LNCaP clone FGC (cell line): ENCODE measurements around the gene CFAP100.

Experiments used
- DNase-seq: peaks from one replicate; pipeline ENCODE4 v3.0.0-alpha.2; 2011; ENCODE audit warnings: low read depth
- H3K4me3 ChIP-seq: 2 replicates; pipeline ENCODE4 v1.5.1; 2011; ENCODE audit warnings: mild to moderate bottlenecking, low read depth, low read length, control low read depth
- CTCF ChIP-seq: IDR thresholded peaks from 2 replicates; pipeline ENCODE4 v1.5.1; 2012; ENCODE audit warnings: mild to moderate bottlenecking; ENCODE audit not compliant: control insufficient read depth, insufficient read depth; ENCODE audit errors: extremely low read depth

The CFAP100 gene

GRCh38 chr3:126438746-126439145 lies 44.0 kb downstream of the CFAP100 start:
- TF ChIP-seq CTCF = no peak
- no peak overlapping the region for H3K4me3 ChIP-seq
- DNase-seq = no peak

GRCh38 chr3:126439346-126439967 lies 44.7 kb downstream of the CFAP100 start:
- H3K4me3 ChIP-seq = no peak overlapping the region
- DNase-seq = no peak
- no peak for TF ChIP-seq CTCF

- no peak overlapping the region for H3K4me3 ChIP-seq
- no peak for TF ChIP-seq CTCF
- DNase-seq = no peak
Measured at GRCh38 chr3:126439968-126440708, 45.4 kb downstream of the CFAP100 start.

- no peak for DNase-seq
- no peak overlapping the region for H3K4me3 ChIP-seq
- TF ChIP-seq CTCF = no peak
Measured at GRCh38 chr3:126440709-126440995, 45.9 kb downstream of the CFAP100 start.

GRCh38 chr3:126441256-126441880 lies 46.7 kb downstream of the CFAP100 start:
- no peak overlapping the region for H3K4me3 ChIP-seq
- no peak for TF ChIP-seq CTCF
- no peak for DNase-seq

GRCh38 chr3:126442094-126442855 lies 47.6 kb downstream of the CFAP100 start:
- no peak for DNase-seq
- no peak overlapping the region for H3K4me3 ChIP-seq
- TF ChIP-seq CTCF = no peak
